T-helper 2 cell (primary cell): ENCODE data around the gene RASGRF2.

Experiments used
- DNase-seq, 5 experiments: peaks; one replicate each; pipeline versions ENCODE4 v3.0.0 to v3.0.0-alpha.2; 2012 to 2022

RASGRF2 gene

DNA sequence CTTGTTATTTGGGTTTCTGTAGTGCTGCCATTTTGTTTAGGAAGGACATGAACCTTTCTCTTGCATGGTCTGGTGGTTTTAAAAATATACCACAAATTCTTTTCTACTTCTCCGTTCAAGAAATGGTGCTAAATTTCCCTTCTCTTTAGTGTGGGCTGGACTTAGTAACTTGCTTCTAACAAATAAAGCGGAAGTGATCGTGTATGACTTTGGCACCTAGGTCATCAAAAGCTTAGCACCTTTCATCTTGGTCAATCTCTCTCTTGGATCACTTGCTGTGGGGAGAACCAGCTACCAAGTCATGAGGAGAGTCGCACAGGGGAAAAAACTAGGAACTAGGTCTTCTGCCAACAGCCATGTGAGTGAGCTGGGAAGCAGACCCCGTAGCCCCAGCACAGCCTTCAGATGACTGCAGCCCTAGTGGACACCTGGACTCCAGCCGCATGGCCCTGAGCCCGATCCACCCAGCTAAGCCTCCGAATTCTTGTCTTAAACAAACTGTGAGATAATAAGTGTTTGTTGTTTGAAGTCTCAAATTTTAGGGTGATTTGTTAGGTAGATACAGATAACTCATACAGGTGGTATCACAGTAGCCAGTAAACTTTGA is 185.3 kb downstream of the RASGRF2 start:
- no peak for DNase-seq

DNA sequence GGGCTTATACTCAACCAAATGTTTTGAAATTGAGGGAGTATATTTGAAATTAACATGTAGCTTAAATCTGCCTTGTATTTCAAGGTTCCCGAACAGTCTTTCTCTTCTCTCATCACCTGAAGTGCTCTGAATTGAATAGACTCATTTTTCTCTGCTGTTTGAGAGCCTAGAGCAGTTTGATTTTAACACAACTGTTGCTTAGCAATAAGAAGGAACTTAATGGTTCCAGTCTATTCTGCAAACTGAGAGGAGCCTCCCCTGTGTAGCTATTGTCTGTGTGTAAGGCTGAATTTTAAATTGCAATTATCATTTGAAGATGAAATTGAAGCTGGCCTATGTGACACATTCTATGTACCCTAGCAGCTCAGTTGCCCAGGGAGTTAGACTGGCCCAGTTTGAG is 185.9 kb downstream of the RASGRF2 start:
- DNase-seq = no peak

DNA sequence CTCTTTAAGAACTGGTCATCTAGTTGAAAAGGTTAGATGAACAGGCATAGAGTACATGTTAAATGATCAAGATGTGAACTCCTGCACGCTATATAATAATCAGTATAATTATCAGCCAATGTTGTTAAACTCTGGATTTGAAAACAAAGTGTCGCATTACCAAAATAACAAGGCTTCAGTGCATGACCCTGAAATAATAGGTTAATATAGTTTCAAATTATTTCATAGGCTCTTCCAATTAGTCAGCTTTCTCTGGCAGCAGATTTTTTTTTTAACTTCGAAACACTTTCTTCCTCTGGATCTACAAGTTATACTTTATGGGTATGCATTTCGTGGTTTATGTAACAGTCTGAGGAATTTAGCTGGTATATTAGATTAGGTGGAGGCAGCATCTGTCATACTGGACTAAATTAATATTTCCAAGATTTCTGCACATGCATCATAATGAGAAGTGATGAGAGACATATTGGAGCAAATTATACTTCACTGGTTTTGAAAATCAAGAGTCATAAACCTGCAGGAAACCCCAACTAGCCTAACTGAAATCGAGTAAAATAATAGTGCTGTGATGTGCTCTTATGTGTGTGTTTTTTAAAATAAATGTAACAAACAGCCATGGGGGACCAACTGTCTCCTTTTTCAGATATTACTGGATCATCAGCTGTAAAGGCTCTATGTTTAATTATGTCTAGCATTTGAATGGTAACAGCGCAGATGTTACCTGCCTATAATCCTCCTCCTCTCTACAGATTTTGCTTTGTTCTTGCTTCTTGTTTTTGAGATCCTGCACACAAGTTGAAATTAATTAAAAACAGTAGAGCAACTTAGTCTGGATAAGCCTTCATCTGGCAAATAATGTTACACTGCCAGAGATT is 187.1 kb downstream of the RASGRF2 start:
- no peak for DNase-seq

DNA sequence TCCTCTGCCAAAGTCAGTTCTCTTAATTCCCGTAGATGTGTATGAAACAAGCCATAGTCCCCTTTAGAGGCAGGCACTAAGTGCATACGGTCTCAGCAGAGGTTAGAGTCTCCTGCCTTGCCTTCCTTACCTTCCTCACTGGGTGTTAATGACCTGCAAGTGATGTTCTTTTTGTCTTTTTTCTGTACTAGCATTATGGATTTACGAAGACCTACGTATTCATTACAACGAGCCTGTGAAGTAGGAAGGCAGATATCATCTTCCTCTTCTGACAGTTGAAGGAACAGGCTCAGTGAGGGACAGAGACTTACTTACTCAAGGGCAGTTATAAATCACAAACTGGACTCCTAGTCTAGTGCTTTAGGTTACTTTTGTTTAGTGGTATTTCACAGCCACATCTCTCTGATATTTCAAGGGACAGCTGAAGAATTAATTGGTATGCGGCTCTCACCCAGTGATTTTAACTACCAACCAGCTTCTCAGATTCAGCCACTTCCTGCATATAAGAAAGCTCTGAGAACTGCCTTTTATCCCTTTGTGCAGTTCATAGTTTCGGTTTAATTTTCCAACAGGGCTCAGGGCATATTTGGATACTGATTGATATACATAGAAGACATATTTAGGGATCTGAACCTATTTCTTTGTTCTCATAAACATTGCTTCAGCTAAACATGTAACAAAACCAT is 187.9 kb downstream of the RASGRF2 start:
- DNase-seq = no peak

DNA sequence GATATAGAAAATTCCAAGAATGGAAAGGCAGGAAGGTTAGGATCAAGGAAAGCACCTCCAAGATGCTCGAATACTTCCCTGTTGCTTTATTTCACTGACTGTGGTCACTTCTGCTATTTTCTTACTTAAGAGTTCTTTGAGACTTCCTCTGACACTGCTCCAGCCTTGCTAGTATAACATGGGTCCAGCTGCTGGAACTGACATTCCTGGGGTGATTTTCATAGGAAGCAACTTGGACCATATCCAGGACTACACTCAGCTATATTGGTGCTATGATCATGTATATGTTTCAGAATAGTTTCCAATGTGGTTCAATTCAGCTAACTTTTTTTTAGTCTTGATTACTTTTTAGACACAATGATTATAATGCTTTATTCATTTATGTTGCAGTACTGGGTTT is 191.4 kb downstream of the RASGRF2 start:
- DNase-seq = no peak

DNA sequence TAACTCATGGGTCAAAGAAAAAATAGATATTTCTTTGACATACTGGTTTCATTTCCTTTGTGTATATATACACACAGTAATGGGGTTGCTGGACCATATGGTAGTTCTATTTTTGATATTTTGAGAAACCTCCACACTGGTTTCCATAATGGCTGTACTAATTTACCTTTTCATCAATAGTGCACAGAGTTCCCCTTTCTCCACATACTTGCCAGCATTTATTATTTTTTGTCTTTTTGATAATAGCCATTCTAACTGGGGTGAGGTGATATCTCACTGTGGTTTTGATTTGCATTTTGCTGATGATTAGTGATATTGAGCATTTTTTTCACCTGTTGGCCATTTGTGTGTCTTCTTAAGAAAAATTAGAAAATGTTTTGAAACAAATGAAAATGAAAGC is 194.6 kb downstream of the RASGRF2 start:
- DNase-seq = no peak

DNA sequence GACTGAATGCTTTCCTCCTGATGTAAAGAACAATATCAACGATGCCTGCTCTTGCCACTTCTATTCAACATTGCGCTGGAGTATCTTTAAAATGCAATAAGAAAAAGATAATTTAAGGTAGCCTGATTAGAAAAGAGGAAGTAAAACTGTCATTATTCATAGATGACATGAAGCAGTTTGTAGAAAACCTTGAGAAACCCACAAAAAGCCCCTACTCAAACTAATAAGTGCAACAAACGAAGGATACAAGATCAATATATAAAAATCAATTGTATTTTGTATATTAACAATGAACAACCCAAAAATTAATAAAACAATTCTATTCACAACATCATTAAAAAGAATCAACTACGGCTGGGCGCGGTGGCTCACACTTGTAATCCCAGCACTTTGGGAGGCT is 196.6 kb downstream of the RASGRF2 start:
- no peak for DNase-seq

DNA sequence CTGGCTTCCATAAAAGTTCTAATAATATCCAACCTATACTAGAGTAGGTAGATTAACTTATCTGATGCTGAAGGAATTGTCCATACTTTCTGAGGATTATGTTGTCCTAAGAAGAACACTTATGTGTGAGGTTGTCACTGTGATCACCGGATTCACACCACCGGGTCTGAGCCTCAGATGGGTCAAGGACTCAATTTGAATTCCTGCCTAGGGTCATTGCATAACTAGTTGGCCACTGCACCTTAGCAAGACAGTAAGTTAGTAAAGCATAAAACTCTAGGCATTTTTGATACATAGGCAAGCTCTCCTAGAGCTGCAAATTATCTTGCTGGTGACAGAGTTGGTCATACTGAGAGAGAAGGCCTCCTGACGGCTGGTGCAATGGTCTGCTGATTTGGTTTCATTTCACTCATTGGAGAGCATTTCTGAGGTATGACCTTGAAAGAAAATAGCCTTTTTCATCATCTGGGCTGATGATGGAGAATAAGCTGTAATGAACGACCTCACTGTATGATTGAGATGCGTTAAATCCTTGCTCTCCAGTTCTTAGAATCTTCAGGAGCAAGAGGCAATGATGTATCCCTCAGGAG is 200.9 kb downstream of the RASGRF2 start:
- no peak for DNase-seq

DNA sequence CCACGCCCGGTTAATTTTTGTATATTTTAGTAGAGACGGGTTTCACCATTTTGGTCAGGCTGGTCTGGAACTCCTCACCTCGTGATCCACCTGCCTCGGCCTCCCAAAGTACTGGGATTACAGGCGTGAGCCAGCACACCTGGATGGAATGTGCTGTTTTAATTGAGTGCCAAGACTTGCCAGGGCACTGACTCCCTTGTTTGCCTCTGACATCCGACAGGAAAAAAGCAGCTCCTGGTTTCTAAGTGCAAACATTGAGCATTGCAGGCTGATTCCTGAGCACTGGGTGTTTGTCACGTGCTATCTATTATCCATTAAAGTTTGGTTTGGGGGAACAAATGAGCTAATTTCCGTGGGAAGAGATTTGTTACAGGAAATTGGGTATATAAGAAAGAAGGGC is 202.3 kb downstream of the RASGRF2 start:
- DNase-seq = no peak

DNA sequence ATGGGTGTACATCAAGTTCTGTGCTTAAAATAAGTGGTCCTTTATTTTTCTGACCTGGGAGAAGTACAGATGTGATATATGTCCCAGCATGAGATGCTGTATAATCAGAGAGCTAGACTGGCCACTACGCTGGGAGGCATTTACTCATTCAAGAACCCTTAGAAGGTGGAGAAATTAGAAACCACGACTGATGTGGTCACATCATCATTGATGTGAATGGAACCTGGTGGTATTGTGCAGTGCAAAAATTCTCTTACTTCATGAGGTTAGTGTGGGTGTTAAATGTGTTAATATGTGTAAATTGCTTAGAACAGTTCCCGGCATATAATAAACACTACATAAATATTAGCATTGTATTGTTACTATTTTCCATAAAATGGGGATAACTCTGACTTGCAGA is 203.5 kb downstream of the RASGRF2 start:
- DNase-seq = peak in 1 of 5 experiments; percentile 69

DNA sequence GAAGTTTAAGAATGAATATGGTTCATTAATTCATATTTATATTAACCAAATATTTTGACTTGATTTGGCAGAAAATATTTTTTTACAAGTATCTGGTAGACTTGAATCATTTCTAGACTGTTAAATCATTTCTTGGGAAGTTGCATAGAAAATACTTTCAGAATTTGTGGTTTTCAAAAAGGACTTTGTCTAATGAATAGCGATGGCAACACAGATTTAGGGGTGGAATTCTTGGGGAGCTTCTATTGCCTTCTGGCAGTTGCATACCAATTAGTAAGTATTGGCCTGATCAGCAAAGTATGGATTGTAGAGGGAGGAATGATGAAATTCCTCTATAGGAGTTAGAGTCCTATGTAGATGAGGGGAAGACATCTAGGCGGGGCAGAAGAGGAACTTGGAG is 204.3 kb downstream of the RASGRF2 start:
- DNase-seq = no peak

DNA sequence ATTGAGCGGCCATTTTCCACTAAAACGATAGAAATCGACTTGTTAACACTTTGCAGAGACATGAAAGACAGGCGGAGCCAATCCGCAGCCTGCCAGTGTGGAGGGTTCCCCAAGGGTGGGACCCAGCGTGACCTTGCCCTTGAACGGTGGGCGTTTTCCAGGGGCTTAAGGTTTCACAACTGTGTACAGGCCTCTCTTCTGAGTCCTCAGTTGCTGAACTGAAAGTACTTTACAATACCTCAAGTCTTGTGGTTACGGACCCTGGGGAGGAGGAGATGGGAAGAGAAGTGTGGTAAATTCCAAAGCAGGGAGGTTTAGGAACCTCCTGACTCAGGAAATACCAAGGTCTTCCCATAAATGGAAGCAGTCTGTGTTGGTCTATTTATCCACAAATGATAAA is 204.8 kb downstream of the RASGRF2 start:
- DNase-seq = no peak

DNA sequence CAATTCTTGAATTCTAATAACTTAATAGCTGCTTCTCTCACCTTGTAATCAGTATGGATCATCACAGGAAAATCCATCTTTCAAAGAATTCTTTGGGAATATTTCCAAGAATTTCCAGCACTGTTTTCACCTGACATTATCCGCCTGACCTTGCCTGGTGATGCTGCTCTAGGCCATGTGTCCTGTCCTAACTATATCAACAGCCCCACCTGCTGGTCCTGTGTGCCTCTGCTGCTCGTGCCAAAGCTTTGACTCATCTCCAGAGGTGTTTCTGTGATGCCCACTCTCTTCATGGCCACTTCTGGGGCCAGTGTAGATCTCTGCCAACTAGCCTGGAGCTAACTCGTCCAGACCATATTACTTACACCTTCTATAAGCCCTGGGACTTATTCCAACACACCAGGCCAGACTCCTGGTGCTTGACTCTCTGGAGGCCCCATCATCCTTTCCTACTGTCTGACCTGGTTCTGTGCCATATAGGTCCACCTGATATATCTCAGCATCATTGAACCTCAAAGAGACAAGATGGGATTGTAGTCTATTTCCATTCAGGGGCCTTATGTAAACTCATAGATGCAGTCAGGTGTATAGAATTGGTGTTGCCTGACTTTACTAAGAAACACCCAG is 205.4 kb downstream of the RASGRF2 start:
- DNase-seq = peak in 4 of 5 experiments; percentile 12 to 72 (median 30)

DNA sequence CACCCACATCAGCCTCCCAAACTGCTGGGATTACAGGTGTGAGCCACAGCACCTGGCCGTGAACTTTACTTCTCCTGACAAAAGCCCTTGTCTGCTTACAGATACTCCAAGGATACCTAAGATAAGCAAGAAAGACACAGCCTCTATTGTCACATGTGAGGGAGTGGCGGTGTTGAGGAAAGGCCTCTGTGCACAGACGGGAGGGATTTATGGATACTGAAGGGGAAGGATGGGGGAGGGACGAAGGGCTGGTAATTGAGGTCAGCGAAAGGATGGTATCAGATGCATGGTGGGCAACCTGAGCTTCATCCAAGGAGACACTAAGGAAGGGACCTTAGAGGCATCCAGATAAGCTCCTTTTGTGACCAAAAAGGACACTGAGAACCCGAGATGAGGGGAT is 206.3 kb downstream of the RASGRF2 start:
- DNase-seq = no peak

DNA sequence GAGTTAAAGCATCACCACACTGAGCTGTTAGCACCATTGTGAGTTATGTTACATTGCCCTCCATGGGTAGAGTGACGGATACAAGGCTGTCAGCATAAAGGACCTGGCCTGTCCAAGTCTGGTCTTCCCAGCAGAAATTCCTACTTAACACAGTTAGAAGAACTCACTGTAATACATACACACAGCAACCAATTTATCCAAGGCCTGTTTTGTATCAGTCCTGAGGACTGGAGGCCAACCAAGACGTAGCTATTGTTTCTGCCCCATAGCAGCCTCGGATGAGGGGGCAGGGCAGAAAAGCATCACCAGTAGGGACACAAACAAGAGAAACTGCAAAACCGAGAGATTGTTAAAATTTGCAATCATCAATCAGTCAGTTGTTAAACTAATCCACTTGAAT is 206.9 kb downstream of the RASGRF2 start:
- DNase-seq = no peak

DNA sequence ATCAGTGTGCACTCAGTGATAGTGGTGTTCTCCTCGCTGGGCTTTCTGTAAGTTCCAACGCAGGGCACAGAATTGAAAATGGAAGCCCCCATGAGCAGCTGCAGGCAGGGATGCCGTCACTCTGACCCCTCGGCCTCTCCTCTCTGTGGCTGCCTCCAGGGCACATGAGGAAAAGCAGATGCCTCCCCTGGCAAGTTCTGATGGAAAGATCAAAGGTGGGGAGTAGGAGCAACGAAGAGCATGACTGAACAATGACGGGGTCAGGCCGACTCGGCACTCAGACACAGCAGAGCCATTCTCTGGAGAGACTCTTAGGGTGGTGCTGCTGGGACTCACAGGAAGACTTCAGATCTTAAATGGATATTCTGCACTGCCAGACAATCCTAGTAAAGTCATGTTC is 207.4 kb downstream of the RASGRF2 start:
- no peak for DNase-seq

DNA sequence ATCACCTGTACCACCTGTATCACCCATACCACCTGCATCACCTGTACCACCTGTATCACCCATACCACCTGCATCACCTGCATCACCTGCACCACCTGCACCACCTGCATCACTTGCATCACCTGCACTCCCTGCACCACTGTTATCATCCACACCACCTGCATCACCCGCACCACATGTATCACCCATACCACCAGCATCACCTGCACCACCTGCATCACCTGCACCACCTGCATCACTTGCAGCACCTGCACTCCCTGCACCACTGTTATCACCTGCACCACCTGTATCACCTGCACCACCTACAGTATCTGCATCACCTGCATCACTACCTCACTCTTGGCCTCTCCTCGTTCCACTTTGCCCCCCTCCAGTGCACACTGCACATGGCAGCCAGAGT is 209.8 kb downstream of the RASGRF2 start:
- DNase-seq = no peak

DNA sequence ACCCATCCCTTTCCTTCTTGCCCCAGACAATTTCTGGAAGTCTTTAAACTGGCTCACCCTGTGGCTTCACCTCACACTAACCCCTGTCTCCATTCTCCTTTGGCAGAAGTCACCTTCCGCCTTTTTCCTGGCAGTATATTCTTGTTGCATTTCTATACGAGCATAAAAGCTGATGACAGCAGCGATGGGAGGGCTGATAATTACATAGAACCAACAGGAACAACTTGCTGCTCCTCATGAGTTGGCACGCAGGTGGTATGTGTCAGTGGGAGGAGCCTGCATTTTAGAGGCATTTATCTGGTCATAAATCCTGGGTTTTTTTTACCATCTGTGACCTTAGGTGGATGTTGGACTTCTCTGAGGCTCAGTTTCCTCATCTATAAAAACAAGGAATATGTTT is 211.6 kb downstream of the RASGRF2 start:
- no peak for DNase-seq

DNA sequence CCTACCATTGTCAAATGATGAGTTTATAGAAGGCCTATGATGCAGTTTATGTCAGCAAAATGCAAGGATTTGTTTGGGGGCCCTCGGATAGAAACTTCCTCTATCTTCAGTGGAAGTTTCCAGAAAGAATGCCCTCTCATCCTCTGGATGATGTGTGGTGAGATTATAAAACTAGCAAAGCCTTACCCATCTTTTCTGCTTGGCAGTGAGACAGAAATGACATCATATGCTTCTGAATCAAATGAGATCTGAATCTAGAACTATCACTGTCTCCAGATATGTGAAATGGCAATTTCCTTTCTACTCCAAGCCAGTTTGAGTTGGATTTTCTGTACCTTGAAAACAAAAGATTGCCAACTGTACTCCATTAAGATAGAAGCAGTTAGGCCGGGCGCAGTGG is 212.5 kb downstream of the RASGRF2 start:
- no peak for DNase-seq

DNA sequence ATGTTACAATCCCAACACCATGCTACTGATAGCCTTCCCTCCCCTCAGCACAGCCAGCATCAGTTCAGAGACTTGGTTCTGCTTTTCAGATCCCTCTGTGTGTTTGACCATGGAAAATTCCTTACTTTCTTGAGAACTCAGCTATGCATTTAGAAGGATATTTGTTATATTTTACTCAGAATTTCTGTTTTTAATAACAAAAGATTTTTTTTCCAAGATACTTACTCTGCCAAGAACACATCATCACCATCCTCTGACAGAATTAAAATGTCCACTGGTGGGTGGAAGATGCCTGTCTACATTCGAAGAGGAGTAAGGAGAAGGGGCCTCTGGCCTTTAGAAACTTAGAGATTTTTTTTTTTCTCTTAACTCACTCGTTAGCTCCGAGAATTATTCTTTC is 216.9 kb downstream of the RASGRF2 start:
- no peak for DNase-seq

DNA sequence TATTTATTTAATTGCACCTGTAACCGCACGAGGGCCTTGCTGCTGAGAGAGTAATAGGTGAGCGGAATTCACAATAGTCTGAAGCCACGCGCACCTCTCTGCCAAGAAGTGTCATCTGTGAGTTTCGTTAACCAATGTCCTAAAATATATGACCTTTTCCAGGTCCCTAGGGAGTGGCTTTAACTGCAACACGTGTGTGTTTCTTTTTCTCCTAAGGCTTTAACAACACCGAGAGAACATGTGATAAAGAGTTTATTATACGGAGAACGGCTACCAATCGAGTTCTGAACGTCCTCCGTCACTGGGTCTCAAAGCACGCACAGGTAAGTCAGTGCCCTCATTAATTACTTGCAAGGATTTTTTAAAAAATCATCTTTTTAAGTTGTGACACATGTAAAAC is 219.8 kb downstream of the RASGRF2 start:
- no peak for DNase-seq

DNA sequence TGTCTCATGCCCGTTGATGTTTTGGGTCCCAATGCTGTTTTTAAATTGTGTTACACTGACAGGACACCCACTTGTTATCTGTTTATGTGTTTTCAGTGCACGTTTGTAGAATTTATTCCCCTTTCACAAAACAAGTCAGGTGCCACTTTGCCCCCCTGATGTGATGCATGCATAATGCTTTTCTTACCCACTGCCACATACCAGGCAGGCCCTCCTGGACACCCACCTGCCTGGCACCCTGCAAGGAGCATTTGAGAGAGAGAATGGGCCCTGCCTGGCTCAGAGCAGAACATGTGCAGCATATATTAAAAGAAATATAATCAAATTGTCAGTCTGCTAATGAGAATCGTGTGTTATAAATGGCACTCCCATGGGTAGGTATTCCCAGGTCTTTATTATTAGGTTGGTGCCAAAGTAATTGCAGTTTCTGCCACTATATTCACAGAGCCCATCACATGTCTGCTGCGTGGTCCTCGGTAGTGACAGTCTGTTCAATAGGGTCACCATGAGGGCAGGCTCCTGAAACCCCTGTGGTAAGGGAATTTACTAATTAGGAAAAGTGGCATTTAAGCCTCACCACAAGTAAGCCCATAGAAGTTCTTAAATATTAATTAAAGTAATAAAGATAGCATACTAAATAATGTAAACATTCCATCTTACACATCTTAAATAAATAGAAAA is 220.8 kb downstream of the RASGRF2 start:
- no peak for DNase-seq
